GM19455 (cell line): ENCODE results near the gene PRKCI.
A peak's percentile ranks its signal among the peaks of the same experiment; 100 is the strongest.
"Not testable (repeated sequence)": the region's sequence is repeated elsewhere in the genome, so short reads cannot be mapped to it uniquely, and the experiment has no call there.

Source experiments
- ATAC-seq: cut with Tn5 transposase; IDR thresholded peaks from one replicate; pipeline ENCODE4 v1.9.1; 2021; ENCODE audit not compliant: unreplicated experiment

The PRKCI gene

DNA sequence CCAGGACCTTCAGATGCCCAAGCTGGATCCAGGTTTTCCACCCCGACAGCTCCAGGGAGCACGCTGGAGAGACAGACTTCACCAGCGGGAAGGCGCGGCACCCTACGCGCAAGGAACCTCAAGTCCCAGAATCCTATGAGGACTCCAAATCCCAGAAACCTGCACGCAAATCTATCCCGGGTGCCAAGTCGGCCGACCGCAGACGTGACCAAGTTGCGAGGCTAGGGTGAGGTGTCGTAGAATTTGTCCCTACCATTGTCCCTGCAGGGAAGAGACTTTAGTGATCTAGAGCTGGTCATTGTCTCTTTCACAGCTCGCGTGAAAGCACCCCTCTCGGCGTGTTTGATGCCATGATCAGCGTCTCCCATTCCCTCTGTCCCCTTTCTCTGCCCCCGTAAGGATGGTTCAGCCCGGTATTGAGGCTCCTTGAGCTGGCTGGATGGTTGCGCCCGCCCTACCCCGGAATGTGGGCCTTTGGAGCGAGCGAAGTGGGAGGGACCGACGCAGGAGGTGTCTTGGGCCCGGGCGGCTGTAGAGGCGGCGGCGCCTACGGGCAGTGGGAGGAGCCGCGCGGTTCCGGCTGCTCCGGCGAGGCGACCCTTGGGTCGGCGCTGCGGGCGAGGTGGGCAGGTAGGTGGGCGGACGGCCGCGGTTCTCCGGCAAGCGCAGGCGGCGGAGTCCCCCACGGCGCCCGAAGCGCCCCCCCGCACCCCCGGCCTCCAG, at the start of gene PRKCI:
PRKCI (plus strand) TSS at position 501 of the 723 bp plus-strand sequence. CDS start 246 bp downstream, outside the sequence.
- ATAC-seq, result peak; percentile 95

DNA sequence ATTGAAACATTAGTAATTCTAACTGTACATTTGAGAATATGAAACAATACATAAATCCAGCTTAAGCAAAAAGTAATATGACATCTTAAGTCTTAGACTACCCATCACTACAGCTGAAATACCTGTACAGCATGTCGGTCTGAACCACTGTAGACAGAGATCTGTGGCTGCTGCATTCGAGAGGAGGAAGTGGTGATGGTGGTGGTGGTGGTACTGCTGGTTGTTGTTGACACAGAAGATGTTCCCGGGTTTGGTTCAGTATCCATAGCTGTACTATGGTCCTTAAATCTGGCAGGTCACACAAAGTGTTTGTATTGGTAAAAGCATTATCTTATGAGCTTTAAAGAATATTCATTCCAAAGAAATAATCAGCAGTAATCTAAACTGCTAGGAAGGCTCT, 43.6 kb upstream of the PRKCI start:
- no peak for ATAC-seq

DNA sequence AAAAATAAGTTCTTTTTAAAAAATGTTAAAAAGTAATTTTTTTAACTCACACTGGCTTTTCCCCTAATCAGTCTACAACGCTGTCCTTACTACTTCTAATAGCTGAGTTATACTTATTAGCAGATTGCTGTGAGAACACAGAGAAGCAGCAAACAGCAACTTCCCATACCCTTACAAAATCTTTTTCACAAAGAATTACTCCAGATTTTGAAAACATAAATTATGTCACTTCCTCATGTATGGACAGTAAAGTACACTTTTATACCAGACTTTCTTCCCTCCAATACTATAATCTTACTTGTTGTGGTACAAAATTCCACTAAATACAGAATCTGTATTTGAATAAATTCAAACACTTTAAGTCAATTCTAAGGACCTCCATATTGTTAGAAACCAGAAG, 42.8 kb upstream of the PRKCI start:
- ATAC-seq, result no peak

DNA sequence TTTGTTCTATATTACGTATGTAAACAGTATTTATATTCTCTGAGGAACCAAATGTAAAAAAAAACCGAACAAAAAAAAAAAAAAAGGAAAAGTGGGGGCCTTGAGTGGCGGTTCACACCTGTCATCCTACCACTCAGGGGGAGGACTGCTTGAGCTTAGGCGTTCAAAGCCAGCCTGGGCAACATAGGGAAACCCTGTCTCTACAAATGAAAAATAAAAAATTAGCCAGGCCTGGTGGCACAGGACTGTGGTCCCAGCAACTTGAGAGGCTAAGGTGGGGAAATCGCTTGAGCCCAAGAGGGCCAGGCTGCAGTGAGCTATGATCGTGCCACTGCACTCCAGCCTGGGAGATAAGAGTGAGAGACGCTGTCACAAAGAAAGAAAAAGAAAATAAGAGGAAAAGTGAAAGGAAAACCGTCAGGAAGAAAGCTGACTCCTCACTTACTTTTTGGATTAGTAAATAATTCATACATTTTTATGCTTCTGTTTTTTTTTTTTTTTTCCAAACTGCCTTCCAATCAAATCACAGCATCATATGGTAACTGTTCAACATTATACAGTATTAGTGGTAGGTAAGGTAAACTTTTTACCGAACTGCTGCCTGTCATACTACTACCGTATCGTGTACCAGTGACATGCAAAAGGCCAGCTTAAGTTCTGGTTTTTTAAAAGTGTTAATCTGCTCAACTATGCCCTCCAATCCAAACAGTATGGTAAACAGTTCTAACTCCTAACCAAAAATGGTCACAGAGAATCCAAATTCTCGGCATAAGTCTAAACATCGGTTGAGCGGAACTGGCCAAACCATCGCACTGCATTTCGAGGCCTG, 41.9 kb upstream of the PRKCI start:
- ATAC-seq, result peak; percentile 21

DNA sequence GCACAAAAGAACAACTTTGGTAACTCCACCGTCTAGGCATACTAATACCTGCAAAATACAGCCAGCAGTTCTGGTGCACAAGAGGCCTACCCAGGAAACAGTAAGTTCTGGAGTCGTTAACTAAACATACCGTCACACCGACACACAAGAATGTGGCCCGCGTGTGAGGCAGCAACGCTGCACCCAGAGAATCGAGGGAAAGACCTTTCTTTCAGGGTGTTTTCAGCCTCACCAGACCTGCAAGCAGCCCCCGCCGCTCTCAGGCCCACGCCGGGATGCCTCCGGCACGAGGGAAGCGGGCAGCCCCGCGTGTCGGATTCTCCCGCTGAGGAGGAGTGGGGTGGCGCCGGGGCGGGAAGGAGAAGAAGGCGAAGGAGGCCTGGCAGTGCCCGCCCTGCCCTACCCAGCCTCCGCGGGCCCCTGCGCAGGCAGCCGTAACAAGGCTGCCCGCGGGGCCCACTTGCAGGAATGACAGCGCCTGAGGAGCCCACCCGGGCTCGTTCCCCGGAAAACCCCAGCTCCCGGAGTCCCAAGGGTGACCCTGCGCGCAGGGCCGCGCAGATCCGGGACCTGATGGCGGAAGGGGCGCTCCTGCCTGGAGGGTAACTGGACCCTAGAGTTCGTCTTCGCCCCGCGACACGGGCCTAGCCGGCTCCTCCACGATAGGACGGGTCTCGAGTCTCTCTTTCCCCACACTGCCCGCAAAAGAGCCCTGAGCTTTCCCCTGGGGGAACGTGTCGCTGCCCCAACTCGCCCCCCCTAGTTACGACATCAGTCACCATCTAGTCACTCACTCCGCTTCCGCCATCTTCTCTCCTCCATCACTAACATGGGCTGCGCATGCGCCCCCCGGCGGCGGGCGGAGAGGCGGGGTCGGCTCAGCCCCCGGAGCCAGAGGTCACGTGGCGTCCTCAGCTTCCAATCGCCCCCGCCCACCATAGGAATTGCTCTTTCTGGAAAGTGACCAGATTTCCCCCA, 41.0 kb upstream of the PRKCI start, which contains the start of gene PHC3:
PHC3 (minus strand) TSS at position 826 of the 978 bp plus-strand sequence; CDS start at position 808, 18 bp downstream.
- ATAC-seq, result peak; percentile 78

DNA sequence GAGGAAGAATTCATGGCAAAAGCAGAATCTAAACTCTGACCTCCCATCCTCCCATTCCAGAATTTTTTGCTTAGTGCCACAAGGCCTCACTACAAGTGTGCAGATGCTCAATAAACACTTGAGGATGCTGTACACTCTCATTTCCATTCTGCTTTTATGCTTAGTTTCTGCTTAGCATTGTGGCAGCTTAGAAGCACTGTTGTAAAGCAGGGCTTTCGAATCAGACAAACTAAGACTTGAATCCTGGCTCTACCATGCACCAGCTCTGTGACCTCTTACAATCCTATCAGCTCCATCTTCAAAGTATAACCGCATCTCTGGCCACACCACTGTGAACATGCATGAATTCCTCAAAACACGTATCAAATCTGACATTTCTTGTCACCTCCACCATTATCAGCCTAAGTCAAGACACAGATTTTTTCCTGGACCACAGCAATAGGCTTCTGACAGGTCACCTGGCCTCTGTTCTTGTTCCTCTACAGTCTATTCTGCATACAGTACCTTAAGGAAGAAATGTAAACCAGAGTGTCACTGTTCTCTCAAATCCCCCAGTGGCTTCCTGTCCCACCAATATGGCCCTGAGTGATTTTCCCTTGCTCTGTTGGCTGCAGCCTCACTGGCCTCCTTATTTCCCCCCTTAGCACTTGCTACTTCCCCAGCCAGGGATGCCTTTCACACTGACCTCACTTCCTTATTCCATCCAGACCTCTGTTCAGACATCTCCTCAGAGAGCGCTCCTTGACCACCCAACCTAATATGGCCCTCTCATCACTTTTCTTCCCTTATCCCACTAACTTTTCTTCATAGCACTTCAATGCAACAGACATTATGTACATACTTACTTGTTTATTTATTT, 32.6 kb upstream of the PRKCI start:
- ATAC-seq, result peak; percentile 33

DNA sequence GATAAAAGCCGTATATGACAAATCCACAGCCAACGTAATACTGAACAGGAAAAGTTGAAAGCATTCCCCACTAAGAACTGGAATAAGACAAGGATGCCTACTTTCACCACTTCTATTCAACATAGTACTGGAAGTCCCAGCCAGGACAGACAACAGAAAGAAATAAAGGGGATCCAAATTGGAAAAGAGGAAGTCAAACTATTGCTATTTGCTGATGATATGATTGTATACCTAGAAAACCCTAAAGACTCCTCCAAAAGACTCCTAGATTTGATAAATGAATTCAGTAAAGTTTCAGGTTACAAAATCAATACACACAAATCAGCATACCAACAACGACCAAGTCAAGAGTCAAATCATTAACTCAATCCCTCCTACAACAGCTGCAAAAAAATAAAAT, 26.5 kb upstream of the PRKCI start:
- not testable (repeated sequence) for ATAC-seq

DNA sequence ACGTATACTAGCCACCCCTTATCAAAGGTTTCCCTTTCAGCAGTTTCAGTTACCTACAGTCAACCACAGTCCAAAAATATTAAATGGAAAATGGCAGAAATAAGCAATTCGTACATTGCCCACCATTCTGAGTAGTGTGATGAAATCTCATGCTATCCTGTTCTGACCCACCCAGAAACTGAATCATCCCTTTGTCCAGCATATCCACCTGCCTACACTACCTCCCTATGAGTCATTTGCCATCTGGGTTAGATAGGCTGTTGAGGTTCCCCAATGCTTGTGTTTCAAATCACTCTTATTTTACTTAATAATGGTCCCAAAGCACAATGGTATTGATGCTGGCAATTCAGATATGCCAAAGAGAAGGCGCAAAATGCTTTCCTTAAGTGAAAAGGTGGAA, 25.4 kb upstream of the PRKCI start:
- no peak for ATAC-seq

DNA sequence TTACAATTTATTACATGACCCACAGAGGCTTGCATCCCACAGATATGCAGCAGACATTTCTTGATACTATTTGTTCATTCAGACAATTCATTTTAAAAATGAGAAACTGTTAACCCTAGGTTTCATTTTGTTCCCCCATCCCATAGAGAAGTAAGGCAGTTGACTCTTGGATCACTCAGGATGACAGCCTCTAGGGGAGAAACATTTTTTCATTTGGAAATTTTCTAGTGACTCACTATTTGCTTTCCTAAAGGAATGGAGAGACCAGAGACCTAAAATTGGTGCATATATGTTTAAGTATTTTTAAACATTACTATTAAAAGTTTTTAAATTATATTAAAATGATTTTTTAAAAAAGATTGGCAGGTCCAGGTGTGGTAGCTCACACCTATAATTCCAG, 21.2 kb upstream of the PRKCI start:
- no peak for ATAC-seq

DNA sequence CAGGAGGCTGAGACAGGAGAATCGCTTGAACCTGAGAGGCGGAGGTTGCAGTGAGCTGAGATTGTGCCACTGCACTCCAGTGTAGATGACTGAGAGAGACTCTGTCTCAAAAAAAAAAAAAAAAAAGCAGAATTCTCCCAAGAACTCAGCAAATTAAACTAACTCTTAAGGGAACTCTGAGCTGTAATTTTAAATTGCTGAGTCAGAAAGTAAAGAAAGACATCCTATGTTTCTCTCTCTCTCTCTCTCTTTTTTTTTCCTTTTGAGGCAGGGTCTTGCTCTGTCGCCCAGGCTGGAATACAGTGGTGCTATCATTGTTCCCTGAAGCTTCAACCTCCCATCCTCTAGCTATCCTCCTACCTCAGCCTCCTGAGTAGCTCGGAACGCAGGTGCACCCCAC, 20.7 kb upstream of the PRKCI start:
- no peak for ATAC-seq

DNA sequence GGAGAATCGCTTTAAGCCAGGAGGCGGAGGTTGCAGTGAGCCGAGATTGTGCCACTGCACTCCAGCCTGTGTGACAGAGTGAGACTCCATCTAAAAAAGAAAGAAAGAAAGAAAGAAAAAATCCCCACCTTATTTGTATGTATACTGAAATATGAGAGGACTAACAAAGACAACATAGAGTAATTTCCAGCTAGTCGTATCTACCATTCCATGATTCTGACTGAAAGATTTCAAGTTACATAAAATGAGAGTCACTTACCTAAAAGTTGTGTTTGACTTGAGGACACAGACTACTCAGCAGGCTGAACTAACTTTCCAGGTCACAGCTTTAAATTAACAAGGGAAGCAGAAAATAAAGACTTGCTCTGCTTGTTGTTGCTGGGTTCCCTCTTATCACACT, 18.8 kb upstream of the PRKCI start:
- peak; percentile 42 for ATAC-seq

DNA sequence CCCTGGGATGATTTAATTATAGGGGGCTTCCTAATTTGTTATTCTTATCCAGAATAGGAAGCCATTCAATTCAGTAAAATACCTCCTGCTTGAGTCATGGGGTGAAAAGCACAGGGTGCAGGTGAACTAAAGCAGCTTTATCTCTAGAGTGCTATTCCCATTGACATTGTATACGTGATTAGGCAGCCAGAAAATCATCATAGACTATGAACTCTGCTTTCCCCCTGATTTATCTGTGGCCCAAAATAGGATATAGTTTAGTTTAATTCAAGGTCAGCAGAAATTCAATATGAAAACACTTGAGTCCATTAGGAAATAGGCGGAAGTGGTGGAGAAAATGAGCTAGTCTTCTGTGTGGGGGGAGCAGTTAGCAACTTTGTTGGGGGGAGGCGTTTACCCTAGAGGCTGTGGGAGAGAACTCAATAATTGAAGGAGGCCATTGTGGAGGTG, 18.2 kb upstream of the PRKCI start:
- no peak for ATAC-seq

DNA sequence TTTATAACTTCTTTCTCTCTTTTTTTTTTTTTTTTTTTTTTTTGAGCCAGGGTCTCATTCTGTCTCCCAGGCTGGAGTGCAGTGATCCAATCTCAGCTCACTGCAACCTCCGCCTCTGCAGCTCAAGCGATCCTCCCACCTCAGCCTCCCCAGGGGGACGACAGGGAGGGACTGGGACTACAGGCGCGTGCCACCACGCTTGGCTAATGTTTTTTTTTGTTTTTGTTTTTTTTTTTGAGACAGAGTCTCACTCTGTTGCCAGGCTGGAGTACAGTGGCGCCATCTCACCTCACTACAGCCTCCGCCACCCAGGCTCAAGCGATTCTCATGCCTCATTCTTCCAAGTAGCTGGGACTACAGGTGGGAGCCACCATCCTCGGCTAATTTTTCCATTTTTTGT, 17.7 kb upstream of the PRKCI start:
- ATAC-seq, result no peak

DNA sequence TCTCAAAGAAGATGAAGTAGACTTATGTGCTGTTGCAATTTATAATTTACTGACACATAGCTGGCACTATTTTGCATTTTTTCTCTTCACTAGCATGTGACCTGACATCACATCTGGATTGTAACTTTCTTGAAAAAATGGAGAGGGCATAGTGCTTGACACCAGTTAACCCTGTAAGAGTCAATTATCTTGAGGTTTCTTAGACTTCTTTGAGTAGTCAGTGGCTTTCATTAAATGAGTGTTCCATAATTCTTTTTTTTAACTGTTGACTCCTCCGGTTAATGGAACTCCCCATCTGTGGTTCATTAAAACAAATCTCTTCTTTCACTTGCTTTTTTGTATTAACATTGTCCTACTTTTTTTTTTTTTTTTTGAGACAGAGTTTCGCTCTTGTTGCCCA, 16.9 kb upstream of the PRKCI start:
- ATAC-seq, result no peak

DNA sequence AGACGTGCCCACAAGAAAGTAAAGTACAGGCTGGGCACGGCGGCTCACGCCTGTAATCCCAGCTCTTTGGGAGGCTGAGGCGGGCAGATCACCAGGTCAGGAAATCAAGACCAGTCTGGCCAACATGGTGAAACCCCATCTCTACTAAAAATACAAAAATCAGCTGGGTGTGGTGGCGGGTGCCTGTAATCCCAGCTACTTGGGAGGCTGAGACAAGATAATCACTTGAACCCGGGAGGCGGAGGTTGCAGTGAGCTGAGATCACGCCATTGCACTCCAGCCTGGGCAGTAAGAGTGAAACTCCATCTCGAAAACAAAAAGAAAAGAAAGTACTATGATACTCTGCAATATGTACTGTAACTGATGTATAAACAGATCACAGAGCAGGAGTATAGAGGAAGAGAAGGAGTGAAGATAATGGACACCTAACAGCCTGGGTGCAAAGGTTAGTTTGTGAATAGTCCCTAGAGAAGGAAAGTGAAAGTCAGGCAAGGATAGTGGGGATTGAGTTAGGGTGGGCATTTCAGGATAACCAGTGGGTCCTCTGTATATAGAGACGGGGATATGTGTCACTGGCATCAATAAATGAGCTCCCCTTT, 16.0 kb upstream of the PRKCI start:
- not testable (repeated sequence) for ATAC-seq

DNA sequence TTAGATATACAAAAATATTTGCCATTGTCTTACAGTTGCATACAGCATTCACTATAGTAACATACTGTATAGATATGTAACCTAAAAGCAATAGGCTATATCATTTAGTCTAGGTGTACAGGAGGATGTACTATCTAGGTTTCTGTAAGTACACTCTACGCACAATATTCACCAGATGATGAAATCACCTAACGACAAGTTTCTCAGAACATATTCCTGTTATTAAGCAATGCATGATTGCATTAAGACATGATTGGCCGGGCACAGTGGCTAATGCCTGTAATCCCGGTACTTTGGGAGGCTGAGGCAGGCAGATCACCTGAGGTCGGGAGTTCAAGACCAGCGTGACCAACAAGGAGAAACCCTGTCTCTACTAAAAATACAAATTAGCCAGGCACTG, 14.5 kb upstream of the PRKCI start:
- ATAC-seq, result no peak

DNA sequence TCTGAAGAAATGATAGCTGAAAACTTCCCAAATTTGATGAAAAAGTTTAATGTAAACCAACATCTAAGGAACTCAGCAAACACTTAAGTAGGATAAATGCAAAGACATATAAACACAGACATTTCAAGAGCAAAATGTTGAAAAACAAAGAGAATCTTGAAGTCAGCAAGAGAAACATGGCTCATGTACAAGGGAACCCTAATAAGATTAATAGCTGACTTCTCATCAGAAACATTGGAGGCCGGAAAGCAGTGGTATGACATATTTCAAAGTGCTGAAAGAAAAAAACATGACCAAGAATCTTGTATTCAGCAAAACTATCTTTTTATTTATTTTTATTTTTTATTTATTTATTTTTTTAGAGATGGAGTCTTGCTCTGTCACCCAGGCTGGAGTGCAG, 10.6 kb upstream of the PRKCI start:
- ATAC-seq, result no peak

DNA sequence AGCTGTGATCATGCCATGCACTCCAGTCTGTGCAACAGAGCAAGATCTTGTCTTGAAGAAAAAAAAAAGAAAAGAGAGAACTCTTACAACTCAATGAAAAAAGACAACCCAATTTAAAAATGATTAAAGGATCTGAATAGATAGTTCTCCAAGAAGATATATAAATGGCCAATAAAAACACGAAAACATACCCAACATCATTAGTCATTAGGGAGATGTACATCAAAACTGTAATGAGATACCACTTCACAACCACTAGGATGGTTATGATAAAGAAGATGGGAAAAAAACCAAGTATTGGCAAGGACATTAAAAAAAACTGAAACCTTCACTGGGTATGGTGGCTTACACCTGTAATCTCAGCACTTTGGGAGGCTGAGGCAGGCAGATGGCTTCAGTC, 2.4 kb upstream of the PRKCI start:
- no peak for ATAC-seq

DNA sequence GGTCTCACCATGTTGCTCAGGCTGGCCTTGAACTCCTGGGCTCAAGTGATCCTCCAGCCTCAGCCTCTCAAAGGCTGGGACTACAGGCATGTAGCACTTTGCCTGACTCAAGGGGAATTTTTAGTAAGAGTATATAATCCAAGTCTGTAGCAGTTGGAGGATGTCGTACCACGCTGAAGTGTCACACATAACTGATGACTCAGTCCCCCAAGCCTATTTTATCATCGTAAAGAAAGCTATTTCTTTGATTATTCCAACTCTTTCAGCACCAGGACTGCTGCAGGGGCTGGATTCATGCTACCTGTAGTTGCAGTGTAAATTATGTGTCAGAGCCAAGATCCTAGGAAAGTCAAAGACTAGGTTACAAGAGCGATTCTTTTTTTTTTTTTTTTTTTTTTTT, 1.4 kb upstream of the PRKCI start:
- no peak for ATAC-seq
